Endothelial cell of umbilical vein (primary cell): ENCODE data around the gene ZBTB48. TPM values are rescaled to one million over a fixed set of nuclear protein-coding genes. Genes with fewer than 3 reads are reported as not detected.

Experiments
- BruUV-seq: library from RNA; stranded (reverse); fragments of 400-500 nt; replicated peaks from 2 replicates; lab custom pipeline; 2021; lab: Mats Ljungman, UMichigan
- CTCF ChIA-PET: fragments of 300-600, 350-600 bp; sonication (Branson Sonifier 250); formaldehyde crosslinking; loops from one replicate; lab custom pipeline; 2021; ENCODE audit warnings: antibody characterized with exemption, inconsistent platforms; lab: Charles Lee
- POLR2A ChIA-PET: fragments of 300-600, 350-600 bp; sonication (Branson Sonifier 250); formaldehyde crosslinking; loops from one replicate; lab custom pipeline; 2021; ENCODE audit warnings: antibody characterized with exemption, inconsistent platforms; lab: Charles Lee
- DNase-seq: peaks from one replicate; pipeline ENCODE4 v3.0.0-alpha.2; 2011; ENCODE audit warnings: low read depth, low spot score
- FAIRE-seq: peaks from 2 replicates; lab custom pipeline; 2011; peaks lifted over from hg19 to GRCh38; lab: Jason Lieb, UNC
- H2AFZ ChIP-seq: 2 replicates; pipeline ENCODE4 v1.6.0; 2012; ENCODE audit warnings: low read depth, low read length, control low read depth, inconsistent platforms
- H3K27ac ChIP-seq: 2 replicates; pipeline ENCODE4 v1.5.1; 2011; ENCODE audit warnings: low read depth, mild to moderate bottlenecking, control low read depth, low read length, moderate library complexity; ENCODE audit not compliant: insufficient read depth
- H3K27me3 ChIP-seq, 2 experiments: 2 replicates each; pipeline versions ENCODE4 v1.6.0 to v1.6.1; 2011; ENCODE audit warnings: low read length in 2 of 2, mixed read lengths in 1 of 2; ENCODE audit not compliant: control insufficient read depth in 2 of 2, insufficient read depth in 2 of 2
- H3K36me3 ChIP-seq, 2 experiments: 2 replicates in 1 of 2; 3 replicates in 1 of 2; pipeline ENCODE4 v1.5.1; 2011; ENCODE audit warnings: low read length in 2 of 2, mild to moderate bottlenecking in 1 of 2, moderate library complexity in 1 of 2; ENCODE audit not compliant: control insufficient read depth in 2 of 2, insufficient read depth in 2 of 2; ENCODE audit errors: extremely low read depth in 1 of 2
- H3K4me1 ChIP-seq: 3 replicates; pipeline ENCODE4 v1.5.1; 2011; ENCODE audit warnings: mild to moderate bottlenecking, low read length; ENCODE audit not compliant: control insufficient read depth, insufficient read depth; ENCODE audit errors: extremely low read depth
- H3K4me2 ChIP-seq: 2 replicates; pipeline ENCODE4 v1.6.1; 2011; ENCODE audit warnings: low read length, control low read depth, mixed read lengths; ENCODE audit not compliant: insufficient read depth
- H3K4me3 ChIP-seq, 3 experiments: fragments of 200-600 bp in 1 of 3; sonication (generic), shearing (Covaris generic) in 1 of 3; replicated peaks in 1 of 3; 2 replicates each; pipeline ENCODE4 v1.5.1; 2011 to 2016; ENCODE audit warnings: control low read depth in 3 of 3, low read length in 3 of 3, mild to moderate bottlenecking in 2 of 3, inconsistent platforms in 1 of 3, low read depth in 1 of 3, moderate library complexity in 1 of 3; ENCODE audit not compliant: insufficient read depth in 1 of 3
- H3K79me2 ChIP-seq: 2 replicates; pipeline ENCODE4 v1.6.0; 2012; ENCODE audit warnings: low read length, inconsistent platforms; ENCODE audit not compliant: control insufficient read depth, insufficient read depth
- H3K9ac ChIP-seq: replicated peaks from 2 replicates; pipeline ENCODE3; 2011; ENCODE audit warnings: low read length, control low read depth; ENCODE audit not compliant: insufficient read depth; ENCODE audit errors: extremely low read depth
- H3K9me1 ChIP-seq: replicated peaks from 3 replicates; pipeline ENCODE4 v1.6.0; 2011; ENCODE audit warnings: mild to moderate bottlenecking, low read length; ENCODE audit not compliant: control insufficient read depth, insufficient read depth; ENCODE audit errors: extremely low read depth
- H3K9me3 ChIP-seq: replicated peaks from 2 replicates; pipeline ENCODE4 v1.5.1; 2012; ENCODE audit warnings: low read length, inconsistent platforms; ENCODE audit not compliant: control insufficient read depth, insufficient read depth
- H4K20me1 ChIP-seq: replicated peaks from 2 replicates; pipeline ENCODE3; 2011; ENCODE audit warnings: mild to moderate bottlenecking, low read length; ENCODE audit not compliant: control insufficient read depth, insufficient read depth; ENCODE audit errors: extremely low read depth
- CTCF ChIP-seq, 2 donors: IDR thresholded peaks; 1 replicate in 1 of 2; 2 replicates in 1 of 2; pipeline ENCODE4 v1.5.1; 2011; ENCODE audit warnings: low read length in 2 of 2, mild to moderate bottlenecking in 2 of 2, moderate library complexity in 2 of 2, control low read depth in 1 of 2, inconsistent platforms in 1 of 2, low read depth in 1 of 2; ENCODE audit not compliant: insufficient read depth in 1 of 2; ENCODE audit errors: extremely low read depth in 1 of 2
- EZH2 ChIP-seq: IDR thresholded peaks from 2 replicates; pipeline ENCODE4 v1.6.1; 2012; ENCODE audit warnings: borderline replicate concordance, low read depth, mild to moderate bottlenecking, moderate library complexity, low read length, inconsistent platforms; ENCODE audit not compliant: severe bottlenecking
- FOS ChIP-seq: IDR thresholded peaks from 2 replicates; pipeline ENCODE4 v1.6.1; 2011; ENCODE audit warnings: mild to moderate bottlenecking, low read length, moderate library complexity, borderline replicate concordance; ENCODE audit not compliant: insufficient read depth
- GATA2 ChIP-seq: IDR thresholded peaks from 2 replicates; pipeline ENCODE4 v1.7.0; 2011; ENCODE audit warnings: low read depth, mild to moderate bottlenecking, moderate library complexity, mixed read lengths, low read length; ENCODE audit not compliant: insufficient read length, insufficient read depth
- JUN ChIP-seq: IDR thresholded peaks from 2 replicates; pipeline ENCODE4 v1.6.1; 2011; ENCODE audit warnings: borderline replicate concordance, low read depth; ENCODE audit not compliant: insufficient read length, insufficient read depth
- MAX ChIP-seq: IDR thresholded peaks from 2 replicates; pipeline ENCODE4 v1.6.1; 2011; ENCODE audit not compliant: insufficient read depth, insufficient read length
- MYC ChIP-seq: IDR thresholded peaks from one replicate; pipeline ENCODE4 v1.6.1; 2011; ENCODE audit warnings: mild to moderate bottlenecking, low read depth, low read length
- POLR2A ChIP-seq: IDR thresholded peaks from 2 replicates; pipeline ENCODE4 v1.6.1; 2012; ENCODE audit warnings: low read depth, mild to moderate bottlenecking, control low read depth, low read length
- POLR2AphosphoS5 ChIP-seq: IDR thresholded peaks from 2 replicates; pipeline ENCODE4 v1.6.1; 2012; ENCODE audit warnings: low read depth, mild to moderate bottlenecking, control low read depth, low read length, moderate library complexity; ENCODE audit not compliant: insufficient read depth
- dilution Hi-C: fragments of 300-500 bp; cut with MboI; formaldehyde crosslinking; loops from one replicate; pipeline ENCODE4 v1.15.0; 2019; ENCODE audit warnings: low sequenced_read_pairs; ENCODE audit not compliant: extremely low pct_ligation_motif_present
- intact Hi-C: fragments of 100-400 bp; cut with micrococcal nuclease; formaldehyde crosslinking; loops from one replicate; pipeline ENCODE4 v1.10.0; 2022
- polyA plus RNA-seq, 4 experiments: library from polyadenylated mRNA; depleted of rRNA in 3 of 4; stranded (reverse) in 3 of 4; unstranded in 1 of 4; fragments of >200 nt; gene quantifications; 2 replicates each; pipeline versions ENCODE4 v1.2.1 to v1.2.3, GENCODE V29; 2011 to 2012; ENCODE audit warnings: missing spikeins in 1 of 4
- total RNA-seq: library from RNA; stranded (reverse); gene quantifications from 2 replicates; pipeline ENCODE4 v1.2.3, GENCODE V29; 2021

ZBTB48 gene
- total and polyA plus RNA-seq, 2 donors (not counting 3 experiments of a cell fraction or from before 2014, with no cell fraction given): 20.9 to 25.1 TPM

GRCh38 chr1:6591644-6592043, 11.8 kb downstream of the ZBTB48 start:
- H3K79me2 ChIP-seq: peaks cover 8% of the 10 kb centered on the region
- TF ChIP-seq GATA2: no peak
- no peak for TF ChIP-seq MYC
- no peak for TF ChIP-seq EZH2
- TF ChIP-seq CTCF (IDR thresholded peaks at IDR 0.05; ENCODE audit: extremely low read depth in 1 of 2, insufficient read depth in 1 of 2, low read depth in 1 of 2, low read length in 2 of 2): no peak
- no peak for TF ChIP-seq POLR2A
- TF ChIP-seq MAX: no peak
- TF ChIP-seq POLR2AphosphoS5: no peak
- TF ChIP-seq JUN: no peak
- no peak for TF ChIP-seq FOS
- CTCF ChIA-PET: no interaction called here
- no peak overlapping the region for H2AFZ ChIP-seq
- no peaks in the 10 kb centered on the region for H3K9me1 ChIP-seq
- H3K4me2 ChIP-seq: no peak overlapping the region
- peaks cover 4 to 42% of the 10 kb centered on the region in 2 experiments for H3K36me3 ChIP-seq
- BruUV-seq: no TSS peak
- no peak for DNase-seq
- dilution Hi-C loops (no loop called here), intact Hi-C loops (no loop called here)
- H3K27me3 ChIP-seq: no peaks in the 10 kb centered on the region
- no peaks in the 10 kb centered on the region for H3K9me3 ChIP-seq
- no peak overlapping the region for H3K4me3 ChIP-seq
- H3K4me1 ChIP-seq: no peaks in the 10 kb centered on the region
- H3K27ac ChIP-seq: no peak overlapping the region
- POLR2A ChIA-PET: no interaction called here
- H4K20me1 ChIP-seq: no peaks in the 10 kb centered on the region
- no peak overlapping the region for H3K9ac ChIP-seq
- no peak for FAIRE-seq
